Gastroesophageal sphincter (tissue), 4 donors: ENCODE results near the gene TPCN1. TPM values are rescaled to one million over a fixed set of nuclear protein-coding genes. Genes with fewer than 3 reads are reported as not detected.

Experiments
- ATAC-seq: fragments of 150-250 bp; one replicate; pipeline ENCODE4 v1.9.1; 2016; ENCODE audit warnings: mild to moderate bottlenecking, moderate library complexity
- H3K27ac ChIP-seq, 4 donors: fragments of 200-600 bp; sonication (generic) in 3 of 4; 1 replicate in 3 of 4; 2 replicates in 1 of 4; pipeline ENCODE4 v1.5.1; 2016 to 2019
- H3K27me3 ChIP-seq: fragments of 200-600 bp; sonication (generic); one replicate; pipeline ENCODE4 v1.5.1; 2019
- H3K36me3 ChIP-seq, 2 donors: fragments of 200-600 bp; sonication (generic); one replicate each; pipeline ENCODE4 v1.5.1; 2019; ENCODE audit warnings: control low read depth in 1 of 2
- H3K4me1 ChIP-seq, 3 donors: fragments of 200-600 bp; sonication (generic); 1 replicate in 2 of 3; 2 replicates in 1 of 3; pipeline ENCODE4 v1.5.1; 2016 to 2019; ENCODE audit warnings: control low read depth in 2 of 3
- H3K4me3 ChIP-seq, 2 donors: fragments of 200-600 bp; sonication (generic); one replicate each; pipeline ENCODE4 v1.5.1; 2019; ENCODE audit warnings: mild to moderate bottlenecking in 1 of 2, moderate library complexity in 1 of 2
- H3K9me3 ChIP-seq, 3 donors: fragments of 200-600 bp; sonication (generic); one replicate each; pipeline ENCODE4 v1.5.1; 2017 to 2019; ENCODE audit warnings: control low read depth in 2 of 3
- CTCF ChIP-seq, 4 experiments: fragments of 200-600 bp in 2 of 4; fragments of 450-650 bp in 2 of 4; sonication (generic) in 1 of 4; IDR thresholded peaks; one replicate each; pipeline ENCODE4 v1.5.1; 2017 to 2019; ENCODE audit warnings: antibody characterized with exemption in 4 of 4, mild to moderate bottlenecking in 2 of 4, moderate library complexity in 2 of 4
- EP300 ChIP-seq: sonication (generic); formaldehyde crosslinking; IDR thresholded peaks from one replicate; pipeline ENCODE4 v1.6.1; 2017; ENCODE audit warnings: antibody characterized with exemption, mild to moderate bottlenecking
- POLR2A ChIP-seq, 2 donors: fragments of 450-650 bp; IDR thresholded peaks; one replicate each; pipeline ENCODE4 v1.6.1; 2017; ENCODE audit warnings: antibody characterized with exemption in 2 of 2, mild to moderate bottlenecking in 2 of 2, moderate library complexity in 1 of 2
- POLR2AphosphoS5 ChIP-seq: sonication (generic); formaldehyde crosslinking; IDR thresholded peaks from one replicate; pipeline ENCODE4 v1.6.1; 2017; ENCODE audit warnings: antibody characterized with exemption
- WGBS, 2 donors: methylation state at CpG; one replicate each; pipeline ENCODE4 v1.1.5; 2018; ENCODE audit warnings: low coverage in 1 of 2; 5-methylcytosine and 5-hydroxymethylcytosine counted together
- total RNA-seq, 4 donors: library from RNA; depleted of rRNA; stranded (reverse); fragments of >200 nt; gene quantifications; one replicate each; pipeline ENCODE4 v1.1.0, GENCODE V29; 2016

TPCN1 gene
- total RNA-seq, 4 donors from 2014 or later: 24.0 to 47.0 (median 37.3) TPM

- TF ChIP-seq EP300 (no peak), POLR2A (IDR thresholded peaks at IDR 0.05) (no peak), POLR2AphosphoS5 (no peak), CTCF (IDR thresholded peaks at IDR 0.05) (no peak)
- Histone ChIP-seq H3K4me3 (no peak overlapping the region), H3K27me3 (no peaks in the 10 kb centered on the region), H3K27ac (peak overlapping the region in 1 of 4 donors; percentile 49), H3K9me3 (no peaks in the 10 kb centered on the region), H3K4me1 (peaks cover 0 to 29% (median 12%) of the 10 kb centered on the region in 3 donors), H3K36me3 (peaks cover 0 to 90% of the 10 kb centered on the region in 2 donors)
- 74 to 90% methylated on average over 2 to 6 of the region's 23 CpGs for WGBS, 2 donors
- ATAC-seq: no peak
Measured at GRCh38 chr12:113296557-113297213, 75.4 kb downstream of the TPCN1 start.

- Histone ChIP-seq H3K4me3 (no peak overlapping the region), H3K27ac (peak overlapping the region in 3 of 4 donors; percentile 49 to 59 (median 53)), H3K9me3 (no peaks in the 10 kb centered on the region), H3K36me3 (peaks cover 0 to 90% of the 10 kb centered on the region in 2 donors), H3K4me1 (peaks cover 0 to 29% (median 12%) of the 10 kb centered on the region in 3 donors), H3K27me3 (no peaks in the 10 kb centered on the region)
- no peak for TF ChIP-seq POLR2A (IDR thresholded peaks at IDR 0.05)
- no CpG with 5 or more reads among the region's 9 CpGs for WGBS, 2 donors
- ATAC-seq: no peak
Measured at GRCh38 chr12:113297214-113297587, 75.9 kb downstream of the TPCN1 start.

- peaks cover 0 to 29% (median 12%) of the 10 kb centered on the region in 3 donors for H3K4me1 ChIP-seq
- no peak for TF ChIP-seq POLR2A (IDR thresholded peaks at IDR 0.05)
- no peak for TF ChIP-seq POLR2AphosphoS5
- no peak for TF ChIP-seq CTCF (IDR thresholded peaks at IDR 0.05)
- TF ChIP-seq EP300: no peak
- WGBS, 2 donors: no CpG with 5 or more reads among the region's 13 CpGs
- H3K9me3 ChIP-seq: no peaks in the 10 kb centered on the region
- peak overlapping the region in 3 of 4 donors; percentile 49 to 59 (median 53) for H3K27ac ChIP-seq
- no peaks in the 10 kb centered on the region for H3K27me3 ChIP-seq
- ATAC-seq: no peak
- no peak overlapping the region for H3K4me3 ChIP-seq
- peaks cover 0 to 89% of the 10 kb centered on the region in 2 donors for H3K36me3 ChIP-seq
Measured at GRCh38 chr12:113297621-113298471, 76.6 kb downstream of the TPCN1 start.

- Histone ChIP-seq H3K4me1 (peaks cover 0 to 29% (median 12%) of the 10 kb centered on the region in 3 donors), H3K9me3 (no peaks in the 10 kb centered on the region), H3K4me3 (no peak overlapping the region), H3K27ac (peak overlapping the region in 3 of 4 donors; percentile 49 to 59 (median 53)), H3K27me3 (no peaks in the 10 kb centered on the region), H3K36me3 (peaks cover 0 to 89% of the 10 kb centered on the region in 2 donors)
- no peak for ATAC-seq
- no peak for TF ChIP-seq POLR2A (IDR thresholded peaks at IDR 0.05)
- no peak for TF ChIP-seq CTCF (IDR thresholded peaks at IDR 0.05)
- 88 to 100% methylated on average over 3 to 4 of the region's 5 CpGs for WGBS, 2 donors
Measured at GRCh38 chr12:113298472-113298817, 77.2 kb downstream of the TPCN1 start.

GRCh38 chr12:113298861-113299545 is 77.7 kb downstream of the TPCN1 start:
- ATAC-seq: peak; percentile 1
- peaks cover 0 to 89% of the 10 kb centered on the region in 2 donors for H3K36me3 ChIP-seq
- TF ChIP-seq POLR2AphosphoS5 (no peak), EP300 (no peak), CTCF (IDR thresholded peaks at IDR 0.05) (no peak), POLR2A (IDR thresholded peaks at IDR 0.05) (no peak)
- H3K9me3 ChIP-seq: no peaks in the 10 kb centered on the region
- H3K4me3 ChIP-seq: no peak overlapping the region
- H3K27ac ChIP-seq: peak overlapping the region in 3 of 4 donors; percentile 53 to 59 (median 56)
- H3K4me1 ChIP-seq: peaks cover 0 to 29% (median 12%) of the 10 kb centered on the region in 3 donors
- no peaks in the 10 kb centered on the region for H3K27me3 ChIP-seq
- WGBS, 2 donors: 80 to 93% methylated on average over 4 to 7 of the region's 20 CpGs
